Parathyroid adenoma (tissue), 2 donors: Measurements from ENCODE around the gene ARFGAP3.
A peak's percentile ranks its signal among the peaks of the same experiment; 100 is the strongest.

Experiments
- H2AFZ ChIP-seq: fragments of 300-600 bp; sonication (generic); one replicate; pipeline ENCODE4 v1.7.0; 2017; ENCODE audit warnings: antibody characterized with exemption, mild to moderate bottlenecking
- H3K27ac ChIP-seq: fragments of 300-600 bp; sonication (generic); one replicate; pipeline ENCODE4 v1.7.0; 2017
- H3K27me3 ChIP-seq: fragments of 300-600 bp; sonication (generic); one replicate; pipeline ENCODE4 v1.7.0; 2017; ENCODE audit warnings: low read length; ENCODE audit not compliant: control insufficient read depth, insufficient read depth
- H3K36me3 ChIP-seq: fragments of 300-600 bp; sonication (generic); one replicate; pipeline ENCODE4 v1.7.0; 2017; ENCODE audit warnings: low read length; ENCODE audit not compliant: control insufficient read depth, insufficient read depth
- H3K4me1 ChIP-seq: fragments of 300-600 bp; sonication (generic); one replicate; pipeline ENCODE4 v1.7.0; 2017; ENCODE audit warnings: control low read depth
- H3K4me2 ChIP-seq: fragments of 300-600 bp; sonication (generic); one replicate; pipeline ENCODE4 v1.7.0; 2017; ENCODE audit warnings: low read length
- H3K4me3 ChIP-seq: fragments of 300-600 bp; sonication (generic); one replicate; pipeline ENCODE4 v1.7.0; 2017; ENCODE audit warnings: low read depth, low read length
- H3K79me2 ChIP-seq: fragments of 300-600 bp; sonication (generic); one replicate; pipeline ENCODE4 v1.7.0; 2017; ENCODE audit warnings: control low read depth
- H3K9ac ChIP-seq: fragments of 300-600 bp; sonication (generic); one replicate; pipeline ENCODE4 v1.7.0; 2017; ENCODE audit warnings: mild to moderate bottlenecking
- H3K9me3 ChIP-seq: fragments of 300-600 bp; sonication (generic); one replicate; pipeline ENCODE4 v1.7.0; 2017; ENCODE audit warnings: low read length; ENCODE audit not compliant: control insufficient read depth
- CTCF ChIP-seq: fragments of 300-600 bp; sonication (generic); IDR thresholded peaks from one replicate; pipeline ENCODE4 v1.7.0; 2017; ENCODE audit warnings: antibody characterized with exemption, mild to moderate bottlenecking
- donor health status: primary hyperparathyroidism.

The ARFGAP3 gene

GRCh38 chr22:42805998-42806830 is 50.9 kb downstream of the ARFGAP3 start:
- H3K9ac ChIP-seq: no peak overlapping the region
- H3K4me1 ChIP-seq: peaks cover 8% of the 10 kb centered on the region
- no peak overlapping the region for H3K4me3 ChIP-seq
- H3K27me3 ChIP-seq: no peaks in the 10 kb centered on the region
- H3K79me2 ChIP-seq: no peaks in the 10 kb centered on the region
- H3K4me2 ChIP-seq: no peak overlapping the region
- no peak overlapping the region for H2AFZ ChIP-seq
- peak overlapping the region; percentile 79 for H3K27ac ChIP-seq
- no peak for TF ChIP-seq CTCF
- H3K36me3 ChIP-seq: no peaks in the 10 kb centered on the region
- no peaks in the 10 kb centered on the region for H3K9me3 ChIP-seq

- Histone ChIP-seq H3K4me3 (no peak overlapping the region), H3K9ac (no peak overlapping the region)
Observed at GRCh38 chr22:42805016-42805997, 51.8 kb downstream of the ARFGAP3 start.

GRCh38 chr22:42803389-42803788 is 53.7 kb downstream of the ARFGAP3 start:
- Histone ChIP-seq H3K4me1 (peaks cover 8% of the 10 kb centered on the region), H3K9ac (no peak overlapping the region), H3K36me3 (no peaks in the 10 kb centered on the region), H3K79me2 (no peaks in the 10 kb centered on the region), H3K4me3 (no peak overlapping the region), H3K27ac (no peak overlapping the region), H3K9me3 (no peaks in the 10 kb centered on the region), H2AFZ (no peak overlapping the region), H3K27me3 (no peaks in the 10 kb centered on the region), H3K4me2 (no peak overlapping the region)
- TF ChIP-seq CTCF: no peak

More at GRCh38 chr22:42805016-42805997, 51.8 kb downstream of the ARFGAP3 start:
- H2AFZ ChIP-seq: no peak overlapping the region
- H3K79me2 ChIP-seq: no peaks in the 10 kb centered on the region
- peak overlapping the region; percentile 79 for H3K27ac ChIP-seq
- H3K9me3 ChIP-seq: no peaks in the 10 kb centered on the region
- H3K4me1 ChIP-seq: peaks cover 8% of the 10 kb centered on the region
- no peaks in the 10 kb centered on the region for H3K36me3 ChIP-seq
- H3K4me2 ChIP-seq: no peak overlapping the region
- TF ChIP-seq CTCF: no peak
- no peaks in the 10 kb centered on the region for H3K27me3 ChIP-seq

GRCh38 chr22:42801252-42802080 is 55.6 kb downstream of the ARFGAP3 start:
- no peak for TF ChIP-seq CTCF
- H3K36me3 ChIP-seq: no peaks in the 10 kb centered on the region
- no peak overlapping the region for H3K27ac ChIP-seq

More at GRCh38 chr22:42801252-42802080, 55.6 kb downstream of the ARFGAP3 start:
- no peaks in the 10 kb centered on the region for H3K79me2 ChIP-seq
- H2AFZ ChIP-seq: no peak overlapping the region
- peaks cover 8% of the 10 kb centered on the region for H3K4me1 ChIP-seq
- H3K4me3 ChIP-seq: no peak overlapping the region
- no peaks in the 10 kb centered on the region for H3K9me3 ChIP-seq
- no peak overlapping the region for H3K9ac ChIP-seq
- no peak overlapping the region for H3K4me2 ChIP-seq
- no peaks in the 10 kb centered on the region for H3K27me3 ChIP-seq
